Thyroid gland (tissue), 4 donors: ENCODE results near the gene SASH1. TPM values are rescaled to one million over a fixed set of nuclear protein-coding genes. Genes with fewer than 3 reads are reported as not detected.
"Not testable (repeated sequence)": the region's sequence is repeated elsewhere in the genome, so short reads cannot be mapped to it uniquely, and the experiment has no call there.

Experiments
- DNase-seq, 2 donors: peaks; one replicate each; pipeline ENCODE4 v3.0.0-alpha.2; 2019
- H3K27ac ChIP-seq, 3 donors: fragments of 200-600 bp; sonication (generic); 1 replicate in 2 of 3; 2 replicates in 1 of 3; pipeline ENCODE4 v1.5.1; 2016 to 2019; ENCODE audit warnings: mild to moderate bottlenecking in 1 of 3, moderate library complexity in 1 of 3
- H3K27me3 ChIP-seq: fragments of 200-600 bp; sonication (generic); one replicate; pipeline ENCODE4 v1.5.1; 2019
- H3K36me3 ChIP-seq, 2 donors: fragments of 200-600 bp; sonication (generic); one replicate each; pipeline ENCODE4 v1.5.1; 2016 to 2019
- H3K4me1 ChIP-seq, 2 donors: fragments of 200-600 bp; sonication (generic); one replicate each; pipeline ENCODE4 v1.5.1; 2017 to 2019
- H3K4me3 ChIP-seq, 3 donors: fragments of 200-600 bp; sonication (generic); replicated peaks in 1 of 3; 1 replicate in 2 of 3; 2 replicates in 1 of 3; pipeline ENCODE4 v1.5.1; 2016; ENCODE audit warnings: mild to moderate bottlenecking in 1 of 3
- H3K9me3 ChIP-seq: fragments of 200-600 bp; sonication (generic); one replicate; pipeline ENCODE4 v1.5.1; 2017
- POLR2A ChIP-seq, 2 donors: fragments of 450-650 bp; IDR thresholded peaks; one replicate each; pipeline ENCODE4 v1.6.1; 2017; ENCODE audit warnings: antibody characterized with exemption in 2 of 2, mild to moderate bottlenecking in 2 of 2, moderate library complexity in 1 of 2
- WGBS, 2 donors: methylation state at CpG; one replicate each; pipeline ENCODE4 v1.1.5; 2017; 5-methylcytosine and 5-hydroxymethylcytosine counted together
- intact Hi-C: fragments of 100-400 bp; cut with DNase I; formaldehyde crosslinking; loops from one replicate; pipeline ENCODE4 v1.15.1; 2023
- total RNA-seq, 4 donors: library from RNA; depleted of rRNA; stranded (reverse); fragments of >200 nt; gene quantifications; one replicate each; pipeline ENCODE4 v1.2.3, GENCODE V29; 2016
- TF ChIP-seq, protein P1 (sequence below), 6 experiments: fragments of 200-600 bp in 3 of 6; fragments of 450-650 bp in 3 of 6; sonication (generic) in 3 of 6; IDR thresholded peaks; one replicate each; pipeline ENCODE4 v1.5.1; 2016 to 2019; ENCODE audit warnings: antibody characterized with exemption in 6 of 6, mild to moderate bottlenecking in 2 of 6, inconsistent platforms in 1 of 6, moderate library complexity in 1 of 6

The SASH1 gene
- total RNA-seq, 4 donors from 2014 or later = 154 to 235 (median 190) TPM

- TF ChIP-seq POLR2A (IDR thresholded peaks at IDR 0.05) = no peak
- TF ChIP-seq, protein P1, sequence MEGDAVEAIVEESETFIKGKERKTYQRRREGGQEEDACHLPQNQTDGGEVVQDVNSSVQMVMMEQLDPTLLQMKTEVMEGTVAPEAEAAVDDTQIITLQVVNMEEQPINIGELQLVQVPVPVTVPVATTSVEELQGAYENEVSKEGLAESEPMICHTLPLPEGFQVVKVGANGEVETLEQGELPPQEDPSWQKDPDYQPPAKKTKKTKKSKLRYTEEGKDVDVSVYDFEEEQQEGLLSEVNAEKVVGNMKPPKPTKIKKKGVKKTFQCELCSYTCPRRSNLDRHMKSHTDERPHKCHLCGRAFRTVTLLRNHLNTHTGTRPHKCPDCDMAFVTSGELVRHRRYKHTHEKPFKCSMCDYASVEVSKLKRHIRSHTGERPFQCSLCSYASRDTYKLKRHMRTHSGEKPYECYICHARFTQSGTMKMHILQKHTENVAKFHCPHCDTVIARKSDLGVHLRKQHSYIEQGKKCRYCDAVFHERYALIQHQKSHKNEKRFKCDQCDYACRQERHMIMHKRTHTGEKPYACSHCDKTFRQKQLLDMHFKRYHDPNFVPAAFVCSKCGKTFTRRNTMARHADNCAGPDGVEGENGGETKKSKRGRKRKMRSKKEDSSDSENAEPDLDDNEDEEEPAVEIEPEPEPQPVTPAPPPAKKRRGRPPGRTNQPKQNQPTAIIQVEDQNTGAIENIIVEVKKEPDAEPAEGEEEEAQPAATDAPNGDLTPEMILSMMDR (IDR thresholded peaks at IDR 0.05) = no peak
- Histone ChIP-seq H3K36me3 (no peaks in the 10 kb centered on the region), H3K4me1 (peaks cover 0 to 4% of the 10 kb centered on the region in 2 donors), H3K27me3 (no peaks in the 10 kb centered on the region), H3K9me3 (no peaks in the 10 kb centered on the region), H3K4me3 (no peak overlapping the region), H3K27ac (no peak overlapping the region)
- intact Hi-C loops = loop anchor here (10.0 kb wide), 1 partner anchor 166 kb away; the partner anchor contains the start of gene UST
- no peak for DNase-seq
- 57 to 66% methylated on average over 4 of the region's 4 CpGs for WGBS, 2 donors
These were observed 236.4 kb downstream of the SASH1 start for GRCh38 chr6:148578837-148579565.

DNA sequence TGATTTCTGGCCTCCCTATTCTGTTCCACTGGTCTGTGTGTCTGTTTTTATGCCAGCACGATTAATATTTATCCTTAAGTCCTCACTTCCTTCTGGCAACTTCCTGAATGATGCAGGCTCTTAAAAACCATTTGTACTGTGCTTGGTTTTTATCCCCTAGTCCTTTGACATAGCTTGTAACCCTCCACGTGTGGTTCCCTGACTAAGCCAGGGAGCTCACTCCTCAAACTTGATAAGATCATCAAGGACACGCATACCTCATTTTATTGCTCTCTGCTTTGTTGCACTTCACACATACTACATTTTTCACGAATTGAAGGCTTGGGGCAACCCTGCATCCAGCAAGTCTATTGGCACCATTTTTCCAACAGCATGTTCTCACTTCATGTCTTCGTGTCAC, 237.8 kb downstream of the SASH1 start:
- intact Hi-C loops = no loop called here
- Histone ChIP-seq H3K27ac (no peak overlapping the region), H3K36me3 (no peaks in the 10 kb centered on the region), H3K4me1 (peaks cover 0 to 4% of the 10 kb centered on the region in 2 donors), H3K4me3 (no peak overlapping the region), H3K9me3 (no peaks in the 10 kb centered on the region), H3K27me3 (no peaks in the 10 kb centered on the region)
- WGBS, 2 donors = 78 to 79% methylated on average over 5 of the region's 5 CpGs
- TF ChIP-seq, protein P1 (IDR thresholded peaks at IDR 0.05) = no peak
- TF ChIP-seq POLR2A (IDR thresholded peaks at IDR 0.05) = no peak
- DNase-seq = no peak

- Histone ChIP-seq H3K27ac (no peak overlapping the region), H3K4me3 (no peak overlapping the region), H3K9me3 (no peaks in the 10 kb centered on the region), H3K4me1 (no peaks in the 10 kb centered on the region), H3K36me3 (no peaks in the 10 kb centered on the region), H3K27me3 (no peaks in the 10 kb centered on the region)
- TF ChIP-seq, protein P1 (IDR thresholded peaks at IDR 0.05) = no peak
- no peak for TF ChIP-seq POLR2A (IDR thresholded peaks at IDR 0.05)
- 79 to 88% methylated on average over 5 of the region's 5 CpGs for WGBS, 2 donors
- DNase-seq = no peak
- intact Hi-C loops = no loop called here
These were observed 241.0 kb downstream of the SASH1 start for GRCh38 chr6:148583631-148584030.

- DNase-seq, H3K36me3 ChIP-seq, intact Hi-C loops, H3K4me3 ChIP-seq, H3K27me3 ChIP-seq, H3K4me1 ChIP-seq, H3K9me3 ChIP-seq, H3K27ac ChIP-seq: not testable (repeated sequence)
- WGBS, 2 donors = 92 to 95% methylated on average over 1 of the region's 1 CpG
These were observed 243.0 kb downstream of the SASH1 start for GRCh38 chr6:148585641-148586040.

DNA sequence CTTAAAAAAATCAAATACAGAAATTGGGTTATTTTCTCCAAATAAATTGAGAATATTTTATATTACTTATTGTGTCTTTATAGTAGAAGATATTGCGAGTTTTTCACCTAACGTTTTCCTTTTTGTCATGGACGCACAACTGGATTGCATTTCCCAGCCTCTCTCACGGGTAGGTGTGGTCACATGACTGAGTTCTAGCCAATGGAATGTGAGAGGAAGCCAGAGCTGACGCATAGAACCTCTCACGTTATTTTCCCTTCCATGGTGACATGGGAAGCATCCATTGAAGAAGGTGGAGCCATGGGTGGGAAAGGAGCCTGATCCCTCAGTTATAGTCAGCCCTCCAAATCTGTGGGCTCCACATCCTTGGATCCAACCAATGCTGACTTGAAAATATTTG, 248.2 kb downstream of the SASH1 start:
- 90 to 93% methylated on average over 6 of the region's 6 CpGs for WGBS, 2 donors
- no peak overlapping the region for H3K4me3 ChIP-seq
- intact Hi-C loops = no loop called here

More for the DNA sequence above, 248.2 kb downstream of the SASH1 start:
- Histone ChIP-seq H3K27ac (no peak overlapping the region), H3K27me3 (no peaks in the 10 kb centered on the region), H3K9me3 (no peaks in the 10 kb centered on the region), H3K36me3 (no peaks in the 10 kb centered on the region), H3K4me1 (no peaks in the 10 kb centered on the region)
- no peak for DNase-seq
- no peak for TF ChIP-seq POLR2A (IDR thresholded peaks at IDR 0.05)
- TF ChIP-seq, protein P1 (IDR thresholded peaks at IDR 0.05) = no peak
